Mesendoderm (in vitro differentiated cells): ENCODE data around the gene FHAD1.

Experiments used
- DNase-seq: peaks from one replicate; pipeline ENCODE4 v3.0.0; 2013
- H2AK5ac ChIP-seq: 2 replicates; pipeline ENCODE4 v1.6.1; 2013; ENCODE audit warnings: low read length, inconsistent platforms
- H2BK120ac ChIP-seq: 2 replicates; pipeline ENCODE4 v1.6.1; 2013; ENCODE audit warnings: low read depth, mild to moderate bottlenecking, low read length, moderate library complexity, mixed read lengths
- H2BK15ac ChIP-seq: replicated peaks from 2 replicates; pipeline ENCODE4 v1.6.1; 2013; ENCODE audit warnings: low read depth, mild to moderate bottlenecking, moderate library complexity
- H2BK5ac ChIP-seq: 2 replicates; pipeline ENCODE4 v1.6.1; 2013; ENCODE audit warnings: low read length, inconsistent platforms
- H3K18ac ChIP-seq: 2 replicates; pipeline ENCODE4 v1.6.1; 2013; ENCODE audit warnings: mild to moderate bottlenecking, low read length, mixed read lengths
- H3K23ac ChIP-seq: one replicate; pipeline ENCODE4 v1.6.1; 2013; ENCODE audit warnings: low read length
- H3K27ac ChIP-seq: 2 replicates; pipeline ENCODE4 v1.5.1; 2013; ENCODE audit warnings: low read depth, mild to moderate bottlenecking, inconsistent platforms, low read length, moderate library complexity
- H3K27me3 ChIP-seq: 2 replicates; pipeline ENCODE4 v1.6.1; 2013; ENCODE audit warnings: low read length, control low read depth, mild to moderate bottlenecking, inconsistent platforms; ENCODE audit not compliant: insufficient read depth, poor library complexity
- H3K36me3 ChIP-seq: 2 replicates; pipeline ENCODE4 v1.6.1; 2013; ENCODE audit warnings: low read length, inconsistent platforms; ENCODE audit not compliant: control insufficient read depth, insufficient read depth
- H3K4ac ChIP-seq: one replicate; pipeline ENCODE4 v1.6.1; 2013; ENCODE audit warnings: low read depth, mild to moderate bottlenecking, low read length, moderate library complexity
- H3K4me1 ChIP-seq: 2 replicates; pipeline ENCODE4 v1.6.1; 2013; ENCODE audit warnings: low read depth, low read length, inconsistent platforms; ENCODE audit not compliant: control insufficient read depth
- H3K4me2 ChIP-seq: 2 replicates; pipeline ENCODE4 v1.6.1; 2013; ENCODE audit warnings: low read length
- H3K4me3 ChIP-seq: 2 replicates; pipeline ENCODE4 v1.5.1; 2013; ENCODE audit warnings: mild to moderate bottlenecking, low read length
- H3K56ac ChIP-seq: one replicate; pipeline ENCODE4 v1.6.1; 2013; ENCODE audit warnings: low read length
- H3K79me1 ChIP-seq: 2 replicates; pipeline ENCODE4 v1.6.1; 2013; ENCODE audit warnings: low read length, inconsistent platforms
- H3K79me2 ChIP-seq: 2 replicates; pipeline ENCODE4 v1.6.1; 2013; ENCODE audit warnings: mild to moderate bottlenecking, low read length; ENCODE audit not compliant: control insufficient read depth, insufficient read depth
- H3K9ac ChIP-seq: 2 replicates; pipeline ENCODE4 v1.6.1; 2013; ENCODE audit warnings: low read length, inconsistent platforms
- H4K5ac ChIP-seq: one replicate; pipeline ENCODE4 v1.6.1; 2013; ENCODE audit warnings: low read length
- H4K8ac ChIP-seq: one replicate; pipeline ENCODE4 v1.6.1; 2013; ENCODE audit warnings: low read depth, mild to moderate bottlenecking, control low read depth, low read length, moderate library complexity
- WGBS: extraction: QIAGEN DNeasy Blood & Tissue Kit; methylation state at CpG from one replicate; pipeline ENCODE4 v1.1.7; 2013; ENCODE audit warnings: low lambda C conversion rate, missing lambda C conversion rate; ENCODE audit not compliant: insufficient coverage; ENCODE audit errors: extremely low coverage; 5-methylcytosine and 5-hydroxymethylcytosine counted together

FHAD1 gene

DNA sequence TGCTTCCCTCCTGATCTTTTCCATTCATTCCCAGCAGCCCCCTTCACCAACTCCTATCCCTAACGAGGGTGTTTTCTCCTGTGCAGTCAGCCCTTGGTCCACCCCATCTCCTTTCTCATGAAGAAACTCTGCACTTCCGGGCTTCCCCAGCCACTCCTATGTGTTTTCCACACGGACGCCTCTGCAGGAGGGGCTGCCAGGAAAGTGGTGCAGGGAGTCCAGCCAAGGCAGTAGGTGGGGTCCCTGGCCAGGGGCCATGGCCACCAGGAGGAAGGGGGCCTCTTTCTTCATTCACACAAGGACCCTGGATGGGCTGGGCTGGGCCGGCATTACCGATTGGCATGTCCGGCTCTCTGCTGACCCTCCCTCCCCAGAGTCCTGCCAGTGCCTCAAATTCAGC lies 89.8 kb downstream of the FHAD1 start:
- H4K5ac ChIP-seq = no peak overlapping the region
- H3K79me2 ChIP-seq = no peaks in the 10 kb centered on the region
- H3K4me3 ChIP-seq = no peak overlapping the region
- no peak overlapping the region for H2BK15ac ChIP-seq
- no peak overlapping the region for H3K23ac ChIP-seq
- H3K56ac ChIP-seq = no peak overlapping the region
- no peak overlapping the region for H3K18ac ChIP-seq
- DNase-seq = no peak
- no peak overlapping the region for H2AK5ac ChIP-seq
- no peaks in the 10 kb centered on the region for H3K36me3 ChIP-seq
- no peaks in the 10 kb centered on the region for H3K4me1 ChIP-seq
- no peak overlapping the region for H2BK5ac ChIP-seq
- no peak overlapping the region for H3K27ac ChIP-seq
- no CpG with 5 or more reads among the region's 7 CpGs for WGBS
- no peak overlapping the region for H3K4ac ChIP-seq
- no peak overlapping the region for H4K8ac ChIP-seq
- H3K4me2 ChIP-seq = no peak overlapping the region
- no peak overlapping the region for H2BK120ac ChIP-seq
- H3K27me3 ChIP-seq = no peaks in the 10 kb centered on the region
- no peak overlapping the region for H3K9ac ChIP-seq
- H3K79me1 ChIP-seq = no peaks in the 10 kb centered on the region

- H3K4ac ChIP-seq = no peak overlapping the region
- no peak overlapping the region for H3K56ac ChIP-seq
- peak; percentile 19 for DNase-seq
- H3K79me1 ChIP-seq = no peaks in the 10 kb centered on the region
- no peak overlapping the region for H2BK120ac ChIP-seq
- no peaks in the 10 kb centered on the region for H3K4me1 ChIP-seq
- no peaks in the 10 kb centered on the region for H3K27me3 ChIP-seq
- H3K36me3 ChIP-seq = no peaks in the 10 kb centered on the region
- no peak overlapping the region for H3K18ac ChIP-seq
- no peak overlapping the region for H2BK15ac ChIP-seq
- H3K4me3 ChIP-seq = no peak overlapping the region
- H4K8ac ChIP-seq = no peak overlapping the region
- no peak overlapping the region for H3K9ac ChIP-seq
- no peak overlapping the region for H3K27ac ChIP-seq
- WGBS = no CpG with 5 or more reads among the region's 17 CpGs
- no peaks in the 10 kb centered on the region for H3K79me2 ChIP-seq
- H2AK5ac ChIP-seq = no peak overlapping the region
- no peak overlapping the region for H3K4me2 ChIP-seq
- H2BK5ac ChIP-seq = no peak overlapping the region
- H4K5ac ChIP-seq = no peak overlapping the region
- H3K23ac ChIP-seq = no peak overlapping the region
Measured at GRCh38 chr1:15337656-15338402, 90.8 kb downstream of the FHAD1 start.

DNA sequence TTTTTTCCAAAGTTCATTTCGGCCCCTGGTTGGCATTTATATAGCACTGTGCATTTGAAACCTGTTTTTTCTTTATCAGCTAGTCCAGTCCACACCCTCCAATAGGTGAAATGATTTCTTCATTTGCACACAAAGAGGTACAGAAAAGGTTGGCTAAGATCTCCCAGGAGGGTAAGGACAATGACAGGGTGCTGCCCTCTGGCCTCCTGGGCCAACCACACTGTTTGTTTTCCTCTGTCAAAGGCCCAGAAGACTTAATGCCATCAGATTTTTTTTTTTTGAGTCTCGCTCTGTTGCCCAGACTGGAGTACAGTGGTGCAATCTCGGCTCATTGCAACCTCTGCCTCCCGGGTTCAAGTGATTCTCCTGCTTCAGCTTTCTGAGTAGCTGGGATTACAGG lies 92.5 kb downstream of the FHAD1 start:
- H2BK5ac ChIP-seq = no peak overlapping the region
- no peak overlapping the region for H3K18ac ChIP-seq
- WGBS = no CpG with 5 or more reads among the region's 4 CpGs
- no peaks in the 10 kb centered on the region for H3K79me1 ChIP-seq
- H3K4me1 ChIP-seq = no peaks in the 10 kb centered on the region
- H3K27me3 ChIP-seq = no peaks in the 10 kb centered on the region
- no peak overlapping the region for H3K9ac ChIP-seq
- H2AK5ac ChIP-seq = no peak overlapping the region
- no peak overlapping the region for H3K4me2 ChIP-seq
- no peak overlapping the region for H3K4me3 ChIP-seq
- no peak overlapping the region for H4K5ac ChIP-seq
- DNase-seq = no peak
- no peak overlapping the region for H3K56ac ChIP-seq
- no peaks in the 10 kb centered on the region for H3K79me2 ChIP-seq
- no peak overlapping the region for H4K8ac ChIP-seq
- H2BK120ac ChIP-seq = no peak overlapping the region
- no peaks in the 10 kb centered on the region for H3K36me3 ChIP-seq
- no peak overlapping the region for H2BK15ac ChIP-seq
- no peak overlapping the region for H3K27ac ChIP-seq
- no peak overlapping the region for H3K4ac ChIP-seq
- no peak overlapping the region for H3K23ac ChIP-seq

DNA sequence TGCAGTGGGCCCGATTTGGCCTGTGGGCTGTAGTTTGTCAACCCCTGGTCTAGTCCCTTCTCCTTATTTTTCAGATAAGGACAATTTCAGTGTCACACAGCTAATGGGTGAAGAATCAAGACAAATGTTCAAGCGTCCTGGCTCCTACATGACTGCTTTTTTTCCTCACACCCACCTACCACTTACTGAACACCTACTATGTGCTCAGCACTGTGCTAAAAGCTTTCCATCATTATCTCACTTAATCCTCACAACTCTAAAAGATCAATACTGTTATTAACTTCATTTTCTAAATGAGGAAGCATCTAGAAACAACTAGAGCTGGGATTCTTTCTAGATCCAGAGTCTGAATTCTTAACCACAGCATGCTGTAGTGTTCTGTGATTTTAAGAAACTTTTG lies 94.2 kb downstream of the FHAD1 start:
- Histone ChIP-seq H3K79me2 (no peaks in the 10 kb centered on the region), H4K5ac (no peak overlapping the region), H2AK5ac (no peak overlapping the region), H3K36me3 (no peaks in the 10 kb centered on the region), H3K27ac (no peak overlapping the region), H3K4me1 (no peaks in the 10 kb centered on the region), H3K23ac (no peak overlapping the region), H3K9ac (no peak overlapping the region), H3K56ac (no peak overlapping the region), H4K8ac (no peak overlapping the region), H2BK15ac (no peak overlapping the region), H3K4ac (no peak overlapping the region), H3K4me3 (no peak overlapping the region), H3K18ac (no peak overlapping the region), H2BK120ac (no peak overlapping the region), H2BK5ac (no peak overlapping the region), H3K27me3 (no peaks in the 10 kb centered on the region), H3K79me1 (no peaks in the 10 kb centered on the region), H3K4me2 (no peak overlapping the region)
- WGBS = no CpG with 5 or more reads among the region's 2 CpGs
- no peak for DNase-seq

GRCh38 chr1:15341634-15342407 lies 94.8 kb downstream of the FHAD1 start:
- no peak overlapping the region for H3K18ac ChIP-seq
- no peaks in the 10 kb centered on the region for H3K4me1 ChIP-seq
- no peaks in the 10 kb centered on the region for H3K36me3 ChIP-seq
- H3K23ac ChIP-seq = no peak overlapping the region
- WGBS = no CpG with 5 or more reads among the region's 12 CpGs
- H3K4me2 ChIP-seq = no peak overlapping the region
- H3K4me3 ChIP-seq = no peak overlapping the region
- no peaks in the 10 kb centered on the region for H3K79me1 ChIP-seq
- no peak overlapping the region for H3K27ac ChIP-seq
- no peak overlapping the region for H3K4ac ChIP-seq
- no peaks in the 10 kb centered on the region for H3K27me3 ChIP-seq
- no peak overlapping the region for H2BK5ac ChIP-seq
- no peaks in the 10 kb centered on the region for H3K79me2 ChIP-seq
- H2BK120ac ChIP-seq = no peak overlapping the region
- DNase-seq = no peak
- H3K56ac ChIP-seq = no peak overlapping the region
- H2BK15ac ChIP-seq = no peak overlapping the region
- H2AK5ac ChIP-seq = no peak overlapping the region
- H3K9ac ChIP-seq = no peak overlapping the region
- H4K5ac ChIP-seq = no peak overlapping the region
- no peak overlapping the region for H4K8ac ChIP-seq
